HG03045 (cell line): ENCODE results near the gene GNAI1.

Experiments
- ATAC-seq: cut with Tn5 transposase; IDR thresholded peaks from one replicate; pipeline ENCODE4 v1.9.1; 2021; ENCODE audit warnings: mild to moderate bottlenecking, moderate library complexity; ENCODE audit not compliant: unreplicated experiment

GNAI1 gene

DNA sequence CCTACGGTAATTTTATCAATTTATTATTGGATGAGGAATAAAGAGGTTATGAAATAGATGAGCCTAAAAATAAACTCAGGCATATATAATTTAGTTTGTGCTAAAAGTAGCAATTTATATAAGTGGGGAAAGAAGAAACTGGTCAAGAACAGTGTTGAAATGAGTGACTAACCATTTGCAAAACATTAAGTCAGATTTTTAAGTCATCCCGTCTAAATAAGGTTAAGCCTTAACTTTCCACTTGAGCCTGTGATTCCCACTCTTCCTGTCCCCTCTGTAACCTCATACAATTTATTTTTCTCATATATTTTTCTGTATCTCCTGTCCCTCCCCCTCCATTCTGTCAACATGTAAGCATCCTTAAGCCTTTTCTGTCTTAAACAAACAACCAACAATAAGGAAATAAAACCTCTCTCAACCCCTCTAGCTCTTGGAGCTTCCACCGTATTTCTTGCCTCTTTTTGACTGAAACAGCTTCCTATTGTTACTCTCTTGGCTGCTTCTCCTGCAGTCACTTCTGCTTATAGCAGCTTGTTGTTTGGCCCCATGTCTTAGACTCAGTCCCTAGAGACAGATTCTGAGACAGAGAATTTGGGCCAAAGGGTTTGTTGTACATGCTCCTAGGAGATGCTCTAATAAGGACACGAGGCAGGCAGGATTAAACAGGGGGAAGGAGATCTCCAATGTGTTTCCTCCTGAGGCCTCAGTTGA is 109.7 kb downstream of the GNAI1 start:
- no peak for ATAC-seq

DNA sequence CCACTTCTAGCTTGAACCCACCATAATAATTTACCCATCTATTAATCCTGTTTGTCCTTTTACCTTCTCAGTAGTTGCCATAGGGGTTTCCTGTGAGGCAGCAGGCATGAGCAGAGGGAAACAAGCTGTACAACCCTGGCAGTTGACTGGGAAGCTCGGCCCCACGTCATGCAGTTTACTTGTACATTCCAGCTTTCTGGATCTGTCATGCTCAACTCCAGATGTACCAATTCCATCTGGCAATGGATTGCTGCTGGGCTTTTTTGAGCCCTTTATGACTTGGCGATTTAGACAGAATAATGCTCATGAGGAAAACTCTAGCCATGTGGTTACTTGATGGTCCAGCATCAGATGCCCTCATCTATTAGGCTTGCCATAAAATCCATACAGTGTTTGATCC is 112.5 kb downstream of the GNAI1 start:
- no peak for ATAC-seq

DNA sequence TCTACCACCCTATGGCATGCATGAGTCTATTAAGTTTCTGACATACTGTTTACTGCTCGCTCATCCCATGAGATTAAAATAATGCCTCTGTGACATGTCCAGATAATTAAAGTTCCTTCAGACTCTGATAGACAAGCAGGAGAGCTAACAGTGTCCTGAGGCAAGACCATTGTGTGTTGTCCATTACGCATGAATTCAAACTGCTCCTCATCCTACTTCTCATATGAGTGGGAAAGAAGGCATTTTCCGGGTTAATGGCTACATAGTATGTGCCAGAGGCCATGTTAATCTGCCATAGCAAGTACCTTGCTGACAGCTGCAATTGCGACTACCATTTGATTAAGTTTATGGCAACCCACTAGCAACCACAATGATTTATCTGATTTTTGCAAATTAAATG is 113.3 kb downstream of the GNAI1 start:
- no peak for ATAC-seq

DNA sequence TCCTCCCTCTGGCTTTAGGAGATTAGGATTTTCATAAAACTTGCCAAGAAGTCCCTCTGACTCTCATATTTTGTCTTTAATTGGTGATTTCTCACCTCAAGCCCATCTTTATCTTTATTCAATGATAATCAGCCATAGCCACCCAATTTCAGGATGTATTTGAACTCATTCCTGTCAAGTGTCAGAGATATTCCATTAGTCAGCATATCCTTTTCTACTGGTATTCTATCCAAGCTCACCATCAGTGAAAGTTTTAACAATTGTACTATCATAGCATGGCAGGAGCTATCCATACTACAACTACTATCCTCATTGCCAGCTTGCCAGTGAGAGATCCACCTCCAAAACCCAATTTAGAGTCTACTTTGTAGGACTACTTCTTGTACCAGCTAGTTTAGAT is 114.6 kb downstream of the GNAI1 start:
- ATAC-seq = no peak

DNA sequence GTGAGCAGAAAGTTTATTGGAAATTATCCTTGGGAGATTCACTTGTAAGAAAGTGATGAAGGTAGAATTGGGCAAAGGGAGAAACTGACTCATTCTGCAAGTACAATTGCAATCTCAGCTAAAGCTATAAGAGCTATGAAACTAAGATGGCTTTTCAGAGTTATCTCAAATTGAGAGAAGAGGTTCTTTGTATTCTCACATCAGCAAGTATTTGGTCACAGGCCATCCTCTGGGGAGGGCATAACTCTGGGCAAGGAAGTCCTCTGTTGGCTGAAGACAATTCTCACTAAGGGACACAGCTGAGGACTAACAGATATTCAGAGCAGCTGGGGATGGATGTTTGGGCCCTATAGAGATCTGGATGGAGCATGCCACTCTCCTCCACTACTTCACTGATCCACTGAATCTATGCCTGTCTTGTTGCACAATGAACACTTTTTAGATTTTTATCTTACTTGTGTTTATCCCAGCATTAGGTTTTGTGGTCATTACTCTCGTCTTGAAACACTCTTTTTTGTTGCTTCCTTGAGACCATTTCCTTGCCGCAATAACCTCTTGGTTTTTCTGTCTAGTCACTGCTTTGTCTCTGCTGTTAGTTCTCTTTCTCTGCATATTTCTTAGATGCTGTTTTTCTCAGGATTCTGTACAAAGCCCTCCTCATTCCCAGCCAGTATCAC is 115.1 kb downstream of the GNAI1 start:
- no peak for ATAC-seq

DNA sequence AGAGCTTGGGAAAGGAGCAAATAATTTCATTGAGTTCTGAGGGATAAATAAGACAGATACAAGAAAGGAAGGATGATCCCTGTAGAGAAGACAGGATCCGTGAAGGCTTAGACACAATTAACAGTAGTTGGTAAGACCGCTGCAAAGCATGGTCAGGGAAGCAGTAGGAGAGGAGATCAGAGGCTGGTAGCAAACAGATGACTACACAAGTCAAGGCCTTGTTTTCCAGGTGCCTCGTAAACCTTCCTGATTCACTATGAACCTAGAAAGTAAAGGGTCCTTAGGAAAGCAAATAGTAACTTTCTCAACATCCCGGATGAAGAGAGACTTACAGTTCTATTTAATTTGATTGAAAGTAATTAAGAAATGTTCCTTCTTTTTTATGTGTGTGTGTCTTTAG is 118.6 kb downstream of the GNAI1 start:
- no peak for ATAC-seq

DNA sequence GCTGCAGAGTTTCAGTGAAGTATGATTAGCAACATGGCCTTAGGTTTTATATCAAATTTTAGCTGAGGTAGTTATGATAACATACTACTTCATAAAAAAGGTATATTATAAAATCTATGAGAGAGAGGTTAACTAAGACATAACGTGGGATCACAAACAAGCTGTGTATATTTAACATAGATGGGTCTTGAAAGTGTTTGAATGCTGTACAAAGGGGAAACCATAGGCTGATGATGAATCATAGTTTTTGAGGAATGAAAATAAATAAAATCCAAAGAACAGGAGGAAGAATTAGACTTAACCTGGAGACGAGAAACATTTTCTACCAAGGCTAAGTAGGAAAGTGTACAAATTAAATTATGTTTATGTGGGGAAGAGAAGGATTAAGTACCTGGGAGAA is 119.0 kb downstream of the GNAI1 start:
- ATAC-seq = no peak

DNA sequence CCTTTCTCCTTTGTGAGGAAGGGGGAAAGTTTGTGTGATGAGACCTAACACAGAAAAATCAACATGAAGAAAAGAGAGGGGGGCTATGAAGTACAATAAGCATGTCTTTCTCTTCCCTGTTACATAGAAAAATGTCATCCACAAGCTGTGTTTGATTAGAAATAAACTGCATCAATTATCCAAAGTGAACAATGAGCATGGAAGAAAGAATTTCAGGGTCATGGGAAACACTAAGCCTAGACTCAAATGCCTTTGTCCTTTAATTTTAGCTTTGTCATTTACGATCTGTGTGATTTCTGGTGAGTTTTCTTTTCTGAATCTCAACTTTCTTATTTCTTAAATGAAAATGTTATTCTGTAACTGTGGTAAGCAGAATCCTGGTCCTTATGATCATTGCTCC is 121.0 kb downstream of the GNAI1 start:
- no peak for ATAC-seq

DNA sequence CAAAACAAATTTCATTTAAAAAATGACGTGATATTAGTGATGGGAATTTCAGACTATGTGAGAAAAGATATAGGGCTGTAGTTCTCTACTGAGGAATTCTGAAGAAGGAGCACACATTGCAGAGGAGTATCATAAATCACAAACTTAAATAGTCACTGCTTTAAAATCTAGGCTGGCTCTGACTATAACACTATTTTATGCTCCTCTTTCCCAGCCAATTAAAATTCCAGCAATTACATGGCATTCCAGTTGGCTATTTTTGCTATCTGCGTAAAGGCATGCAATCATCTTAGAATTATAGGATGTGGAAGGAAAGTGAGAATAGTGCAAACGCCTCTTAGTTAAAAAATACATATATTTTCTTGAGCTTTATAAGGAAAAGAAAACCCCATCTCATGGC is 123.1 kb downstream of the GNAI1 start:
- ATAC-seq = no peak

DNA sequence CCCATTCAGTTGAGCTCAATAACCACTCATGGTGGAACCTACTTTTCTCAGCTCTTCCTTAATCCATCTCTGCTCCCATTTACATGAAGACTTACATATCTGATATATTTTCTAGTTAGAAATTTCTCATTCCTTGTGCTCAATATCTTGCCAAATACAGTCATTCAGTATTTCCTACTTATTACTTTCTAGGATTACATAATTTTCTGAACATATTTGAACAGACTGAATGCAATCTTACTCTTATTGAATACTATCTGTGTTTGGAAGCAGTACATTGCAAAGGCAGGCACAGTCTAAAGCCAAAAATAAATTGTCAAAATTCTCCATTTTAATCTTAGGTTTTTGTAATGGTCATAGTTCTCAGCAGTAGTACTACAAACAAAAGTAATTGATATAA is 126.0 kb downstream of the GNAI1 start:
- ATAC-seq = no peak

DNA sequence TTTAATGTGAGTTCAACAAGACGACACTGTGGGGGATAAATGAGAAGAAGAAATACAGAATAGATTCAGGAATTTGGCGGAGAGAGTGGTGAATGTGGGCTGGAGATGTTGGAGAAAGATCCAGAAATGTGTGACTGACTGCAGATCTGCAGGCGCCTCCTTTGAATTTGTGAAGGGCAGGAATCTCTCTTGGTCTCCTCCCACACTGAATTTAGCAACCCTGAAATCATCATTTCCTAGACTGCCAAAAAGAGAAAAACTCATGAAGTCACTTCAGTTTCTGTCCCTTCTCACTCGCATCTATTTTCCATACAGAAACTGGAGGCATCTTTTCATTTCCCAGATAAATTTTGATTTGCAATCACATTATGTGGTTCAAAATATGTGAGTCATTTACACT is 128.7 kb downstream of the GNAI1 start:
- ATAC-seq = no peak

DNA sequence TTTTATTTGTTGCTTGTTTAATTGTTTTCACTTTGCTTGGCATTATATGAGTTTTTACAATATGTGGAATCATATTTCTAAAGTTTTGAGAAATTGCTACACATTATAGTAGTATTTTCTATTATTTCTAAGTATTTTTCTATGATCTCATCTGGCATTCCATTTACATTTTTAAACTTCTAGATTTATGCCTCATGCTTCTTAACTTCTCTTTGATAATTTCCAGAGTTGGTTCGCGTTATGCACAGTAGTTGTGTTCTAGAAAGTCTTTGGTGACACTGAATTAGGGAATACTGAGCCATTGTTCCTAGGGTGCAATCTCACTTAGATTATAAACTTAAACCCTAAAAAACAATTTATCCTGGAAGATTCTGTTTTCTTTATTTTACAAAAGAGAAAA is 129.2 kb downstream of the GNAI1 start:
- ATAC-seq = no peak

DNA sequence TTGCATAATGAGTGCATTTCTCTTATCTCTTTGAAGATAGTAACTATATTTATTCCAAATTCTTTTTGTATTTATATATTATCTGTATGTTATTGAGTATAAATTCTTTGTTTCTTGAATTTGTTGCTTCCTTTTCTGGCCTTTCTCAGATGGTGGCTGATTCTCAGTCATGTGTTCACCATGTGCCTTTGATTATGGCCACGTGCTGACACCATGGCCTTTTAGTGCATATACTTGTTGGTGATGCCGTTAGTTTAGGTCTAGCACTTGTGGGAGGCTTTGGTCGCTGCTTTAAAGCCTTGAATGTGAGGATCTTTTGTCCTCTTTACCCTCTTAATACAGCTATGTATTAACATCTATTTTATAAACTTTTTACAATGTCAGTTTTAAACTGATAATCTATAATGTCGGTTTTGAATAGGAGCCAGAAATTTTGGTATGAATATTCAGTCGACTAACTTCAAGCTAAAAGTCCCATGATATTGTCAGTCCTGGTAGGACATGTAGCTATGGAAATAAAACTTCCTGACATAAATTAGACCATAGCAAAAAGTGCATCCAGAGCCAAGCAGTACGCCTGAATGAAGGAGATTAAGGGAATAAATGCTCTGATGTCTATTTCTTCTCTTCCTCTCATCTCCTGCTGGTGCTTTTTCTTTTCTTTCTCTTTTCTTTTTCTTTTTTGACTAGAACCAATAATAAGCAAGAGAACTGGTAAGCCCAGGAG is 130.3 kb downstream of the GNAI1 start:
- ATAC-seq = no peak

DNA sequence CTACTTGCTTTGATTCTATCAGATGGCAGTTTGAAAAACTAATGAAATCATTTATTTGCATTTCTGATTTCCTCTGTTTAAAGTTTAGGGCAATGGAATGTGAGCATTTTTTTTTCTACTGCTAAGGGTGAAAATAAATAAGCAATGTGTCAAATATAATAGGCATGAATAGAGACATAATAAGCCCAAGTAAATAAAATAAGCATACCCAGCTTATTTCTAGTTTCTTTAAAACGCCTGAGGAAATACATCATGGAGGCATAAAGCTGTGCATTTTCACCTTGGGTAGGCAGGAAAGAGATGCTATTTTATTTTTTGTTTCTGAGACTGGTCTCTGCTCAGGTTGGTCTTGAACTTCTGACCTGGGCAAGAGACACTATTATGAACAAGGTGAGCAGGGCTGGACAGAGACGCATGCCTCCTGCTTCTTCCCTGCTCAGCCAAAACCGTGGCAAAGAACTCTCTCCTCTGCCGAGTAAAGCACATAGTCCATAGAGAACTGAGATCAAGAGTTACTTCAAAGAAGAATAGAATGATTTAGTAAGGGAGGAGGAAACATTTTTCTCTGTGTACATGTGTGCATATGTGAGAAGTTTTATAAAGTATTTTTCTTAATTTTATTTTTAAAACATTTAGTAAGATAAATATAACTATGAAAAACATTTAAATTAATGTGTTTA is 138.1 kb downstream of the GNAI1 start:
- no peak for ATAC-seq

DNA sequence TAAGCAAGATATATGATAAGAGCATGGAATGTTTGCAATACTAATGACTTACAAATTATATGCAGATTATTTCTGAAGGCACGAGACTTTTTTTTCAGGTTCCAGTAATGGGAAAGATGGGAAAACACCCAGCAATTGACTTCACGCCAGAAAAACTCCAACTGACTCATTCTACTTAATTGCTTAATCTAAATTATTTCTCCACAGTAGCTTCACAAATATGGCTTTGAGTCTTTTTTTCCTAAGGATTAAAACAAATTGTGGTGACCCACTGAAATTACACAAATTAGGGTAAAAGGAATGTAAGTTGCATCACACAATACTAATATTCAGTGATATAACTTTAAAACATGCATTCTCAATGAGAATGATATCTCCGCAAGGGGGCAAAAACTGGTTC is 138.7 kb downstream of the GNAI1 start:
- no peak for ATAC-seq

DNA sequence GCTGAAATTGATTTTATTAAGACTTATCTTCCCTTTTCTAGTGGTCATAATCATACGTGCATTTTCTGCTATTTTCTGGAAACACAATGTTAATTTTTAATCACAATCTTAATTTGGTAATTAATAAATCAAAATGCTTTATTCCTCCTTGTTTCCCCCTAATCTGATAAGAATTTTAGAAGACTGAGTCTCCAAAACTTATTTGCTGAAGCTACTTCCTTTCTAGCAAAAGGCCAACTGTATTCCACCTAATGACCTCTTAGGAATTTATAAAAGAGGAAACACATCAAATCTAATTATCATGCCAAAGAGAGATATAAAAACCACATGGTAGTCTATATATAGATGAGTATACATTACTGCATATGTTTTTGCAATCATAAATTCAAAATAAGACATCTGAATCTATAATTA is 140.6 kb downstream of the GNAI1 start:
- ATAC-seq = no peak
